GM10248 (cell line): ENCODE measurements around the gene ADAMTS16.

ENCODE experiments used
- CTCF ChIA-PET: fragments of 300-600 bp; sonication (Branson Sonifier 250); formaldehyde crosslinking; extraction: SDS; loops from one replicate; lab custom pipeline; 2021; ENCODE audit warnings: antibody characterized with exemption; lab: Yijun Ruan, JAX
- POLR2A ChIA-PET: fragments of 350-650 bp; sonication (Branson Sonifier 250); formaldehyde crosslinking; extraction: SDS; loops from one replicate; lab custom pipeline; 2020; ENCODE audit warnings: antibody characterized with exemption; lab: Yijun Ruan, JAX
- DNase-seq: peaks from one replicate; pipeline ENCODE4 v3.0.0; 2012; ENCODE audit errors: extremely low spot score
- TF ChIP-seq, protein P1 (sequence below): IDR thresholded peaks from 2 replicates; pipeline ENCODE4 v1.5.1; 2012; ENCODE audit warnings: mild to moderate bottlenecking, low read depth; ENCODE audit errors: extremely low read depth, missing control alignments, control extremely low read depth

The ADAMTS16 gene

DNA sequence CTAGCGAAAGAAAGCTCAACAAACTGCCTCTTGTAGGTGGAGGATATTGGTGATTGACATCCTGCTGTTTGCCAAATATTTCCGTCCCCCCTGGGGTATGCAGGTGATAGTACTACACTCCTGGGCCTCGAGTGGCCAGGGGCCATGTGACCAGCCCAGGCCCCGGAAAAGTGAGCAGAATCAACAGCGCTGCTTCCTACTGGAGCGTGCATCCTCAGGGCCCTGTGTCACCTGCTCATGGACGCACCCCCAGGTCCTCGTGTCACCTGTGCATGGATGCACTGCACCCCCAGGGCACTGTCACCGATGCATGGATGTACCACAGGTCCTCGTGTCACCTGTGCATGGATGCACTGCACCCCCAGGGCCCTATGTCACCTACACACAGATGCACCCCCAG, 43.8 kb downstream of the ADAMTS16 start:
- ChIA-PET POLR2A (no interaction called here), CTCF (no interaction called here)
- TF ChIP-seq, protein P1, sequence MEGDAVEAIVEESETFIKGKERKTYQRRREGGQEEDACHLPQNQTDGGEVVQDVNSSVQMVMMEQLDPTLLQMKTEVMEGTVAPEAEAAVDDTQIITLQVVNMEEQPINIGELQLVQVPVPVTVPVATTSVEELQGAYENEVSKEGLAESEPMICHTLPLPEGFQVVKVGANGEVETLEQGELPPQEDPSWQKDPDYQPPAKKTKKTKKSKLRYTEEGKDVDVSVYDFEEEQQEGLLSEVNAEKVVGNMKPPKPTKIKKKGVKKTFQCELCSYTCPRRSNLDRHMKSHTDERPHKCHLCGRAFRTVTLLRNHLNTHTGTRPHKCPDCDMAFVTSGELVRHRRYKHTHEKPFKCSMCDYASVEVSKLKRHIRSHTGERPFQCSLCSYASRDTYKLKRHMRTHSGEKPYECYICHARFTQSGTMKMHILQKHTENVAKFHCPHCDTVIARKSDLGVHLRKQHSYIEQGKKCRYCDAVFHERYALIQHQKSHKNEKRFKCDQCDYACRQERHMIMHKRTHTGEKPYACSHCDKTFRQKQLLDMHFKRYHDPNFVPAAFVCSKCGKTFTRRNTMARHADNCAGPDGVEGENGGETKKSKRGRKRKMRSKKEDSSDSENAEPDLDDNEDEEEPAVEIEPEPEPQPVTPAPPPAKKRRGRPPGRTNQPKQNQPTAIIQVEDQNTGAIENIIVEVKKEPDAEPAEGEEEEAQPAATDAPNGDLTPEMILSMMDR: no peak
- no peak for DNase-seq

GRCh38 chr5:5188376-5189050, 48.4 kb downstream of the ADAMTS16 start:
- CTCF ChIA-PET: interaction anchor here (0.7 kb wide), 1 partner anchor 16 kb away, joined by 3 read pairs; no protein-coding TSS in a partner anchor
- TF ChIP-seq, protein P1: no peak
- POLR2A ChIA-PET: no interaction called here
- no peak for DNase-seq

DNA sequence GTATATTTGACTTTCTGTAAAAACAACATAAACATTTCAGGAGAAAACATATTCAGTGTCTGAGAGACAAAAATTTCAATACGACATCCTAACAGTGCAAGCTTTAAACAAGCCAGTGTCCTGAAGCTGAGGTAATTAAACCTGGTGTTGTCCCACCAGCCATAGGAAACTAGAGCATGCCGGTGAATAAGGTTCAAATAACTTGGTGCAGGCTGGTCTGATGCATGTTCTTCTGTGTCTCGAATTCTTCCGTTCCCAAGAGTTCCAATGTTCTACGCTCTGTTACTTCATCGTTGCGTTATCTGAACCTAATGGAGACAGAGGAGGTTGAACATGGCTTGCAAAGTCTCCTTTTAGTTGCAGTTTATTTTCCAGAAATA, 48.9 kb downstream of the ADAMTS16 start:
- POLR2A ChIA-PET: no interaction called here
- TF ChIP-seq, protein P1: no peak
- DNase-seq: no peak
- CTCF ChIA-PET: no interaction called here

DNA sequence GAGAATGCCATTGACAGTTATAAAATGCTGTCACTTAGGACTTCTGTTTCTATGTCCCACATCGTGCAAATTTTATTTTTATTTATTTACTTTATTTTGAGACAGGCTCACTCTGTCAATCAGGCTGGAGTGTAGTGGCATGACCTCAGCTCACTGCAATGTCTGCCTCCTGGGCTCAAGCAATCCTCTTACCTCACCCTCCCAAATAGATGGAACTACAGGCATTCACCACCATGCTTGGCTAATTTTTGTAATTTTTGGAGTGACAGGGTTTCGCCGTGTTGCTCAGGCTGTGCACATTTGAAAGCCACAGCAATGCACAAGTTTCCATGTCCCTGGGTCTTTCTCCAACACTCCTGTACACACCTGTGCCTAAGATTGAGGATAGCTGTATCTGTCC, 51.8 kb downstream of the ADAMTS16 start:
- TF ChIP-seq, protein P1: no peak
- ChIA-PET CTCF (no interaction called here), POLR2A (no interaction called here)
- no peak for DNase-seq

DNA sequence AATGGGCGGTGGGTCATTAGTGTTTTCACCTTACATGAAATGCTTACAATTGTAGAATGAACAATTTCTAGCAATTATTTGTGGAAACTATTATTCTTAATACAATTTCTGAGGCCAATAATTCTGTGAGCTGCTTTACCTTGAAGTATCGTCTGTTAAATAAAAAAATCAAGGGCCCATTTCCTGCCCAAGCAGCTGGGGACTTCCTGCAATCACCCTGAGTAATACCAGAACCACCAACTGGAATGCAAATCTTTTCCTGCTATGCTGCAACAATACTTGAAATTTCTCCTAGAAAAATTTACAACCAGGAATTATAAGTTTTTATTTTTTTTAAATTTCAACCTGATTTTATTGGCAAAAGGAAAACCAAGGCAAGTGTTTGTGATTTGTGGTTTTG, 52.6 kb downstream of the ADAMTS16 start:
- TF ChIP-seq, protein P1: no peak
- ChIA-PET POLR2A (no interaction called here), CTCF (no interaction called here)
- no peak for DNase-seq

DNA sequence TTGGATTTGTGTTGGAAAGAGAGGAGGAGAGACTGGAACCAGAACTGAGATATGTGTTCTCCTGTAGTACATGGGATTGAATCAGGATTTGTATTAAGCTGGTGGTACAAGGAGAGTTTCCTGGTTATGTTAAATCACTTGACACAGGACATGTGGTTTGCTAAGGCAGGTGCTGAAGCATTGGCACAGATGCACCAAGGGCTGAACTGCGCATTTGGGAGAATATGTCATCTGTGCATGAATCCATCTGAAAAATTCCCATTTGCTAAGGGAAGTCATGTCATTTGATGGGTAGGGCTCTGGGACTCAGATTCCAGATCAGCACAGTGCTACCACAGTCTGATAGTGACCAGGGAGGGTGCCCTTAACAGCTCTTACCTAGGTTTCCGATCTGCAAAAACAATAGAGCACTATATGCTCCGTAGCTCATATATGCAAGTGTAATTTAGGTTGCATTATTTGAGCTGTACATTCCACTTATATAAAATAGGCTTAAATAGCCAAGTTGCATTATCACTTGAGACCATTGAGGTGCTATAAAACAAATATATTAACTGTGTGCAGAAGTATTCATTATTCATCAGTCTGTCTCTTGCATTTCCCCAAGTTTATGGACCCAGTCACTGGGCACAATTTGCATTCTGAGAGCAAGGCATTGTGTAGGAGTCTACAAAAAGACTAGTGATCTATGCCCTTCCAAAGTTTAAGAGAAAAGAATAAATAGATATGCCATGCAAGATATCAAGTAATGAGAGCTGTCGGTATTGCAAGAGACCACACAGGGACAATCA, 55.2 kb downstream of the ADAMTS16 start:
- TF ChIP-seq, protein P1: no peak
- ChIA-PET POLR2A (no interaction called here), CTCF (interaction anchor here (1.5 kb wide), 1 partner anchor 16 kb away, joined by 4 read pairs; no protein-coding TSS in a partner anchor)
- DNase-seq: no peak
